Measurements from ENCODE around the gene ZFYVE21. TPM values are rescaled to one million over a fixed set of nuclear protein-coding genes. Genes with fewer than 3 reads are reported as not detected.

The ZFYVE21 gene
- total RNA-seq, 1 experiment from 2014 or later: 31.3 TPM

DNA sequence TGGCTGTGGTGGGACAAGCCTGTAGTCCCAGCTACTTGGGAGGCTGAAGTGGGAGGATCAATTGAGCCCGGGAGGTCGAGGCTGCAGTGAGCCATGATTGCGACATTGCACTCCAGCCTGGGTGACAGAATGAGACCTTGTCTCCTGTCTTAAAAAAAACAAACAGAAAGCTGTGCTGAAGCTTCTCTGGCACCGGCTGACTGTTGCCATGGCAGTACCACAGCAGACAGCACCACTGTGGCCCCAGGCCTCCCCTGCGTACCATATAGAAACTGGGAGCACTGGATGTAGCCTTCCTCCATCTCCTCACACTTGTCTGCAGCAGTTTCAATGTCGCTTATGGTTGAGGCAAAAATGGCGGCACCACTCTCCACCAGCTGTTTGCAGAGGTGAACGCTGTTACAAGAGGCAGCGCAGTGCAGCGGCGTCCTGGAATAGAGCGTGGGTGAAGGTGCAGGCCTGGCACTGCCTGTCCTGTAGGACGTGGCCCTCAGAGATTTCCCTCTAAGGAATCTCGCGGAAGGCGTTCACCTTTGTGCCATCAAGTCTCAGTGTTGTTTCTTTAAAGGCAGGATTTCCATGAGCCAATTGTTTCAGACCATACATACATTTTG lies 21.9 kb downstream of the ZFYVE21 start:
- Histone ChIP-seq H3K9me3 (ENCODE audit: control insufficient read depth in 1 of 2, insufficient read depth in 1 of 2, low read depth in 1 of 2, low read length in 2 of 2) (no peaks in the 10 kb centered on the region), H3K36me3 (ENCODE audit: control insufficient read depth in 1 of 2, insufficient read depth in 2 of 2, low read length in 2 of 2) (peaks cover 3% of the 10 kb centered on the region in 2 experiments; a peak in 3 of 4 replicates), H3K27ac (ENCODE audit: low read depth, low read length) (no peak overlapping the region), H3K9ac (ENCODE audit: low read length) (no peak overlapping the region), H4K20me1 (ENCODE audit: insufficient read depth) (no peaks in the 10 kb centered on the region), H3K4me1 (ENCODE audit: control insufficient read depth in 1 of 2, insufficient read depth in 2 of 2, low read length in 2 of 2) (no peaks in the 10 kb centered on the region), H3K9me2 (ENCODE audit: insufficient read depth) (no peaks in the 10 kb centered on the region), H3K27me3 (ENCODE audit: insufficient read depth, low read length) (no peaks in the 10 kb centered on the region), H3K4me3 (replicated peaks in 1 of 2; ENCODE audit: low read depth in 1 of 2, low read length in 2 of 2) (no peak overlapping the region), H3K79me2 (ENCODE audit: insufficient read depth, low read length) (no peaks in the 10 kb centered on the region), H3K4me2 (ENCODE audit: low read length) (no peak overlapping the region), H2AFZ (ENCODE audit: low read depth, low read length, poor library complexity, severe bottlenecking) (no peak overlapping the region)
- BruUV-seq (replicated peaks): no TSS peak
- ATAC-seq: no peak
- ChIA-PET CTCF (no interaction called here), POLR2A (no interaction called here), RAD21 (ENCODE audit: low non-redundant PET in 1 of 2, low total read pairs in 2 of 2, uncharacterized antibody in 2 of 2, unreplicated experiment in 2 of 2) (no interaction called here)
- no peak for TF ChIP-seq SIN3A (IDR thresholded peaks at IDR 0.05; ENCODE audit: low read depth)
- no peak for TF ChIP-seq ZFX (IDR thresholded peaks at IDR 0.05)
- TF ChIP-seq FOSL1 (IDR thresholded peaks at IDR 0.05; ENCODE audit: low read depth): no peak
- TF ChIP-seq RAD21 (IDR thresholded peaks at IDR 0.05; ENCODE audit: low read depth): no peak
- TF ChIP-seq, protein P1, sequence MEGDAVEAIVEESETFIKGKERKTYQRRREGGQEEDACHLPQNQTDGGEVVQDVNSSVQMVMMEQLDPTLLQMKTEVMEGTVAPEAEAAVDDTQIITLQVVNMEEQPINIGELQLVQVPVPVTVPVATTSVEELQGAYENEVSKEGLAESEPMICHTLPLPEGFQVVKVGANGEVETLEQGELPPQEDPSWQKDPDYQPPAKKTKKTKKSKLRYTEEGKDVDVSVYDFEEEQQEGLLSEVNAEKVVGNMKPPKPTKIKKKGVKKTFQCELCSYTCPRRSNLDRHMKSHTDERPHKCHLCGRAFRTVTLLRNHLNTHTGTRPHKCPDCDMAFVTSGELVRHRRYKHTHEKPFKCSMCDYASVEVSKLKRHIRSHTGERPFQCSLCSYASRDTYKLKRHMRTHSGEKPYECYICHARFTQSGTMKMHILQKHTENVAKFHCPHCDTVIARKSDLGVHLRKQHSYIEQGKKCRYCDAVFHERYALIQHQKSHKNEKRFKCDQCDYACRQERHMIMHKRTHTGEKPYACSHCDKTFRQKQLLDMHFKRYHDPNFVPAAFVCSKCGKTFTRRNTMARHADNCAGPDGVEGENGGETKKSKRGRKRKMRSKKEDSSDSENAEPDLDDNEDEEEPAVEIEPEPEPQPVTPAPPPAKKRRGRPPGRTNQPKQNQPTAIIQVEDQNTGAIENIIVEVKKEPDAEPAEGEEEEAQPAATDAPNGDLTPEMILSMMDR (IDR thresholded peaks at IDR 0.05 in 2 of 3, conservative IDR thresholded peaks at IDR 0.05 in 1 of 3; ENCODE audit: borderline replicate concordance in 1 of 3, insufficient read depth in 1 of 3, low read depth in 2 of 3, low read length in 2 of 3): no peak
- no peak for TF ChIP-seq EZH2phosphoT487 (IDR thresholded peaks at IDR 0.05; ENCODE audit: borderline replicate concordance)
- TF ChIP-seq JUND (IDR thresholded peaks at IDR 0.05): no peak
- no peak for TF ChIP-seq POLR2A (IDR thresholded peaks at IDR 0.05; ENCODE audit: borderline replicate concordance, extremely low read depth, insufficient read depth, insufficient read length)
- TF ChIP-seq TCF7L2 (IDR thresholded peaks at IDR 0.05; ENCODE audit: borderline replicate concordance, extremely low read depth, insufficient read depth, insufficient read length): no peak
- no peak for TF ChIP-seq ZNF274 (IDR thresholded peaks at IDR 0.05; ENCODE audit: low read depth, low read length)
- TF ChIP-seq POLR2AphosphoS5 (IDR thresholded peaks at IDR 0.05; ENCODE audit: low read depth, low read length): no peak
- TF ChIP-seq SRF (IDR thresholded peaks at IDR 0.05; ENCODE audit: low read depth): no peak
- TF ChIP-seq, protein P2, sequence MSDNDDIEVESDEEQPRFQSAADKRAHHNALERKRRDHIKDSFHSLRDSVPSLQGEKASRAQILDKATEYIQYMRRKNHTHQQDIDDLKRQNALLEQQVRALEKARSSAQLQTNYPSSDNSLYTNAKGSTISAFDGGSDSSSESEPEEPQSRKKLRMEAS (IDR thresholded peaks at IDR 0.05): no peak
- no peak for TF ChIP-seq EZH2 (IDR thresholded peaks at IDR 0.05)
- intact Hi-C loops (cut with micrococcal nuclease): no loop called here
- no peak for DNase-seq (ENCODE audit: low read depth, low spot score)
